GM19240 (cell line): Measurements from ENCODE around the gene PCGF1.

Experiments
- DNase-seq: peaks from one replicate; pipeline ENCODE4 v3.0.0; 2011; ENCODE audit warnings: low spot score; ENCODE audit not compliant: insufficient read length

The PCGF1 gene

GRCh38 chr2:74515981-74516633 lies 8.6 kb upstream of the PCGF1 start:
- no peak for DNase-seq

GRCh38 chr2:74515271-74515980 lies 7.9 kb upstream of the PCGF1 start:
- no peak for DNase-seq

- DNase-seq: no peak
Observed at GRCh38 chr2:74514368-74515270, 7.1 kb upstream of the PCGF1 start, which contains the start of gene TLX2. TLX2 (plus strand) TSS chr2:74514450; CDS start chr2:74514807, 357 bp downstream.

DNA sequence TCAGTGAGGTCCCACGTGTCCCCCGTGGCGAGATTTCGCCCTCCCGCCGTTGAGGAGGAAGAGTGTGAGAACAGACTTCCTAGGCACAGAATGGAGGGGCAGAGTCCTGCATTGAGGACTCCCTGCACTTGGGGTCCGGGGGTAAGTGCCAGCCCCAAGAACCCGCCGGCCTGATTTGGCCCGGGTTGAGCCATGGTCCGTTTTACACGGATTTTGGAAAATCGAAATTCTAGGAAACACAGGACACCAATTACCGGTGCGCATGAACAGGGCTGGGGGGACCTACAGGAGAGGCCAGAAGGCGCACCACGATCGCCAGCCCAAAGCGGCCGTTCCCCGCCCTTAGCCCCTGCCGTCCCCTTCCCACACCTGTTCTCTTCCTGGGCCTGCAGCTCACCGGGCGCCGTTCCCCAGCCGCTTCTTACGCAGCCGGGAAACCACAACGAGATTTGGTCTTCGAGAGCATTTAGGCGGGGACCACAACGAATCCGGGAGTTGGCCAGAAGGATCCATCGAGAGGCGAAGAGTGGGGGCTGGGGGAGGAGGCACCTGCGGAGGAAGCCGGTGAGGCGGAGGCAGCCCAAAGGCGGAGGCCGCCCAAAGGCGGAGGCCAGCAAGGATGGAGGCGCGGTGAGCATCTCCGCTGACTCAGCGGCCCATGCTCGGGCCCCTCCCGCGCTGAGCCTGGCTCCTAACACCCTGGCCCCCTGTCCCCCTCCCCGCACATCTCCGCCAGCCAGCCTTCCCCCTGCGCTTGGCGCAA lies 6.3 kb upstream of the PCGF1 start:
- no peak for DNase-seq

- DNase-seq: no peak
Observed at GRCh38 chr2:74512744-74513604, 5.5 kb upstream of the PCGF1 start.

DNA sequence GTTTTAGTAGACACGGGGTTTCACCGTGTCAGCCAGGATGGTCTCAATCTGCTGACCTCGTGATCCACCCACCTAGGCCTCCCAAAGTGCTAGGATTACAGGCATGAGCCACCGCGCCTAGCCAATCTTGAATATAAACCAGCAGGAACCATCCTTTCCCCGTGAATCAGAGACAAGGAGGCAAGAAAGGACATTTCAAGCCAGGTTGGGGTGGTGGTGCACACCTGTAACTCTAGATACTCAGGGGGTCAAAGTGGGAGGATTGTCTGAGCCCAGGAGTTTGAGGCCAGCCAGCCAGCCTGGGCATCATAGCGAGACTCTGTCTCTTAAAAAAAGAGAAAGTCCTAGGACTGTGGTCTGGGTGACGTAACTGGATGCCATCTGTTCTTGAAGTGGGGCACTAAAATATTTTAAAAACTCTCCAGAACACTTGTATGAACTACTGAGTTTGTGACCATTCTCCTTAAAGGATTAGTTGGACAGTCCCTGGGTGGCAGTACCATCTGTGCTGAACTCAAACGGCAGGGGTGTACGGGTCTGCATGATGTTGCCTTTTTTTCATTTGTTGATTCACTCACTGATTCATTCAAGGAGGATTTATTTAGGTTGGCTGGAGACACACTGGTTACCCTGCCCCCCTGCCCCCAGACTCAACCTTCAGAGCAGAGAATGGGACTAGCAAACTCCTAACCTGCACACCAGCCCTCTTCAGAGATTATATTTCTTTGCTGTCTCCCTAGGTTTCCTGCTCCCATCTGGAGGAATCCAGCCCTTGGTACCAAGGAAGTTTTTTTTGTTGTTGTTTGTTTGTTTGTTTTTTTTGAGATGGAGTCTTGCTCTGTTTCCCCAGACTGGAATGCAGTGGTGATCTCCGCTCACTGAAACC lies 3.9 kb upstream of the PCGF1 start:
- no peak for DNase-seq

- DNase-seq: no peak
Observed at GRCh38 chr2:74510272-74510671, 2.8 kb upstream of the PCGF1 start.

GRCh38 chr2:74507926-74508520 lies 528 bp upstream of the PCGF1 start:
- no peak for DNase-seq

DNA sequence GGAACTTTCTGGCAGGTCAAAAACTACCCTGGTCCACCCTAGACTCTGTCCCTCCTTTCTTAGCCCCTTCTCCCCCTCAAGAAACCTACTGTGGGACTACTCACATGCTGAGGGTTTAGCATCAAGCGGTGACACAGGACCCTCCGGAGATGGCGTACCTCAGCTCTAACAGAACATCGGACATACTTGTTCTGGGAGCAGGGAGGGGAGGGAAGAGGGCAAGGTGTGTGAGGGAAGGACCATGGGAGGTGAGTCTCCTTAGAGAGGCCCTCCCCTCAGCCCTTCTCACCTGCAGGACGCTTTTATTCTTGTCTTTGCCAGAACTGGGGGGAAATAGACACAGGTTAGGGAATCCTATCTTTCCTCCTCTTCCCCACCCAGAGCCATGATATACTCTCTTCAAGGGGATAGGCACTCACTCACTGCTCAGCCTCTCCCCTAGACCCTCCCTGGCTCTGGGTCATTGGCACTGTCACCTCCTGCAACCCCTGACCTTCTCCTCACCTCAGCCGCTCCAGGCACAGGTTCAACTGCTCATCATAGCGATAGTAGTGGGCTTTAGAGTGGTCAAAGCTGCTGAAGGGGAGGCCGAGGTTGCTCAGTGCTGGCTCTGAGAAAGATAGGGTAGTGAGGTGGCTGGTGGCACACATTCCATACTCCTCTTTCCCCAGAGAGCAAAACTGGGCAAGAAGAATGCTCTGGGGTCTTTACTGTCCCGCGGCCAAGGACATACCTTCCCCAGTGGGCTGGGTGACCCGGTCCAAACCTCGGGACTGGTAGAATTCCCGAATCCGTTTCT lies 1.8 kb downstream of the PCGF1 start:
- DNase-seq: no peak

GRCh38 chr2:74504591-74504990 lies 2.9 kb downstream of the PCGF1 start:
- no peak for DNase-seq

DNA sequence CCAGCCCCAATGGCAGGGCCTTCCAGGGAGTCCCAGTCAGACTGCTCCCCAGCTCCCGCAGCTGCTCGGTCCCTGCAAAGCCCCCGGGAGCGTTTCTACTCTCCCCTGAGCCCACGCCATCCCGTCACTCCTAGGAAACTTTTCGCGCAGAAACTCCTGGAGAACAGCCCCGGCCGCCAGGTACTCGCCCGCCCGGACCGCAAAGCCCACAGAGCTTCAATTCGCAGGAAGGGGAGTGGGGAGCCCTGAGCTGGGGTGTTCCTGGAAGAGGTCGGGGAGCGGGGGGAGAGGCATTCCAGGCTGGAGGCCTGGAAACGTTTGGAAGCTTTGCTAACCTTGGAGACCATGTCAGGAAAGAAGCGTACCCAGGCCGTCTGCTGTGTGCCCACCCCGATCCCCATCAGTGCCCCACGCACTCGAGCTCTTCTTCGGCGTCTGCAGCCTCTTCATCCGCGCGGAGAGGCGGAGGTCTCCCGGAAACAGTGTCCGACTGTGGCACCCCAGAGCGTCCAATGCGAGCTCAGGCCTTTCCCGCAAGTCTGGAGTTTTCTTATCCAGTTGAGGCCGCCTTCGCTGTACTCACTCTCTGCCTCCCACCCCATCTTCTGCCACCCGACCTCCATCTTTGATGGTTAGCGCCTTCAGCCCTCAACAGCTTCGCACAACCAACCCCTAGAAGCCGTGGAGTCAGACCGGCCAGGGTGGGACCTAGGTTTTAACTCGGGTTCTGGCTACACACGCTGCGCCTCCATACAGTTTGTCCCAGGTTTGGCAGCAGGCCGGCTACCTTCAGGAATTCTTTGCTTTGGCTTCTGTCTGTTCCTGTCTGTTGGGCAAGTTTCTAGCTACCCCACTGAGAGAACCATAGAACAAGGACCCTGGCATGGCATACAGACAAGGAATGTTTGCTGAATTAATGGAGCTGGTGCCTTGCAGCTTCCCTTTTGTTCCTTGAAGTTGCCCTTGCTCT lies 3.7 kb downstream of the PCGF1 start:
- no peak for DNase-seq

DNA sequence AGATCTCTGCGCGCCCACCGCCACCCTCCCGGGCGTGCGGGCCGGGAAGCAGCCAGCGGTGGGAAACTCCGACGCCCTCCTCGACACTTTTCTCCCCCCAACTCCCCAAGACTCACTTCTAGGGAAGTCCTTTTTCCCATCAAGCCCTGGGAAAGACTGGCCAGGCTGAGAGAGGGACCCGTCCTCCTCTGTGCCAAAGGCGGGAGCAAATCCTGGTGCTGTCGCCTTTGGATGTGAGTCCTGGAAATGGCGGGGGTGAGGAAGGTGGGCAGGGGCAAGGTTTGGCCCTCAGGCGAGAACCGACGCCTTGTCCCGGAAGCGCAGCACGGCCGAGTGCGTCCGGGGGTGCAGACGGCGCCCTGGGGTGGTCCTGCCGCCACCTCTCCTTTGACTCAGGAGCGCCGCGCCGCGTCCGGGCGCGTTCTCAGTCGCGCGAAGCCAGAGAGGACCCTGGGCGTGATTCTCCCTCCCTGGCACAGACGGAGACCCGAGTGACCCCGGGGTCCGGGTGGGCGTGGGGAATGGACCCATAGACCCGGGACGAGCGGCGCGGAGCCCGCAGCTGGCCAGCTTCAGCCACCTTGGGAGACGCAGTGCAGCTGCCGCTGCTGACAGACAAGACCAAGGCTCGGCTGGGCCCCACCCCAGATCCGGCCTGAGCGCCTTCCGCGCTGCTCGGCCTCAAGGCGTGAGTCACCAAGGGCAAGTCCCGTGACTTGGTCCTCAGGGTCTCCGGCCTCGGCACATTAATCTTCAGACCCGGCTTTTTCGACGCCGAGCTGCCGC lies 4.6 kb downstream of the PCGF1 start:
- no peak for DNase-seq

DNA sequence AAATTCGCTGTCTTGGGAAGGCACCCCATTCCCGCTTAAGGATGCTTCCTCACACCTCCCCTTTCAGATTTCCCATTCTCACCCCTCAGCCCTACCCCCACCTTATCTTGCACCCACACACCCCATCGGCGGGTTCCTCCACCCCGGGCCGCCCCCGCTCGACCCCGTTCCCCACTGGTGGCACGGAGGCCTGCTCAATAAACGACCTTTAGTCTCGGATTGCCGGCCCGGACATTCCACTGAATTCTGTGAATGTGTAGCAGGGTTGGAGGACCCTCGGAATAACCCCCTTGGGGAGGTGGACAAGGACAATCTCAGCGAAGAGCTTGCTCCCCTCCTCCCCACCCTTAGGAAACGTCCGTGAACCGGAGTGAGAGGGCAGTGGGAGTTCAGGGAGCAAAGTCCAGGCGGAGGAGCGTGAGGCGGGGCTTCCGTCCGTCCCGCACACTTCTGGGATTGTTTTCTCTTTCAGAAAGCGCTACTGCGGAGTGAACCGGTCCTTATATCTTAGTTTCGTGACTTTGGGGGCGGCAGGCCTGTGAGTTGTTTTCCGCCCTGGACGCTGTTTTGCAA lies 5.3 kb downstream of the PCGF1 start:
- DNase-seq: no peak

GRCh38 chr2:74501335-74502071 lies 6.0 kb downstream of the PCGF1 start:
- DNase-seq: no peak

- DNase-seq: no peak
Observed at GRCh38 chr2:74500578-74500946, 6.9 kb downstream of the PCGF1 start.
